ENCODE results near the gene CRLF1. TPM values are rescaled to one million over a fixed set of nuclear protein-coding genes. Genes with fewer than 3 reads are reported as not detected.
A peak's percentile ranks its signal among the peaks of the same experiment; 100 is the strongest.

The CRLF1 gene
- total and polyA plus RNA-seq, 12 donors, result 0.44 to 111 (median 21.3) TPM

DNA sequence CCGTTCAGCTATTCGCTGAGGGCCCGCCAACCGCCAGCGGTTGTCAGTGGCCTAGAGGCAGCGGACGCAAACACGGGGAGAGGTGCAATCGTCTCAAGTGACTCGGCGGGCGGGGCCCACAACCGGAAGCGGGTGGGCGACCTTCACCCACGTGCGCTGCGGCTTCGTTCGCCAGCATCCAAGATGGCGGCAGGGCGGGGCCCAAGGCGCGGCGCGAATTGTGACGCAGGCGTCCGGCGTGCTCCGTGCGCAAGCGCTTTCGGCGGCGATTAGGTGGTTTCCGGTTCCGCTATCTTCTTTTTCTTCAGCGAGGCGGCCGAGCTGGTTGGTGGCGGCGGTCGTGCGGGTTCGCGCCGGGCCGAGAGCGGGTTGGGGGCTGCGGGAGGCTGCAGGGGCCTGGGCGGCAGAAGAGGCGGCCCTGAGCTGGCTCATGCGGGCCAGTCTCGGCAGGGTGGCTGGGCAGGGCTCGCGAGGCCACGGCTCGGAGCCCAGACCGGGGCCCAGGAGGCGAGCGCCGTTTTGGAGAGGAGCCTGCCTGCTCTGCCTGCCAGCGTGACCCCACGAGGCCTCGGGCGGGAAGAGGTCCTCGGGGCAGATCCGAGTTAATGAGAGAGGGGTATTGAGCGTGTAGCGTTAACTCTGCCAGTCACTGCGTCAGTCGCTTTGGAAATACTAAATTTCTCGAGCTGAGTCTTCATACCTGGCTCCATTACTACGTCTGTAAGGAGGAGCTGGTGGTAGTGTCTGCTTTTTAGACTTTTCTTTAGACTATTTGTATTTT is 34.8 kb downstream of the CRLF1 start, which contains the start of gene UBA52:
UBA52 (plus strand) TSS at position 294 of the 781 bp plus-strand sequence. CDS start 1,444 bp downstream, outside the sequence.
- Histone ChIP-seq H3K9me3 (replicated peaks in 1 of 3) (no peaks in the 10 kb centered on the region), H3K27me3 (no peaks in the 10 kb centered on the region), H3K4me3 (peak within 1 kb of the TSS; percentile 79 to 94 (median 82)), H3K27ac (peak within 1 kb of the TSS; percentile 85 to 94 (median 92)), H3K4me1 (replicated peaks in 1 of 2) (peaks cover 14 to 19% of the 10 kb centered on the region in 2 donors), H3K36me3 (replicated peaks in 1 of 2) (peaks cover 0 to 62% of the 10 kb centered on the region in 2 donors)
- WGBS, 4 donors, result 0% methylated on average over 20 to 73 of the region's 75 CpGs
- intact Hi-C loops (cut with DNase I), result no loop called here
- TF ChIP-seq, protein P1, sequence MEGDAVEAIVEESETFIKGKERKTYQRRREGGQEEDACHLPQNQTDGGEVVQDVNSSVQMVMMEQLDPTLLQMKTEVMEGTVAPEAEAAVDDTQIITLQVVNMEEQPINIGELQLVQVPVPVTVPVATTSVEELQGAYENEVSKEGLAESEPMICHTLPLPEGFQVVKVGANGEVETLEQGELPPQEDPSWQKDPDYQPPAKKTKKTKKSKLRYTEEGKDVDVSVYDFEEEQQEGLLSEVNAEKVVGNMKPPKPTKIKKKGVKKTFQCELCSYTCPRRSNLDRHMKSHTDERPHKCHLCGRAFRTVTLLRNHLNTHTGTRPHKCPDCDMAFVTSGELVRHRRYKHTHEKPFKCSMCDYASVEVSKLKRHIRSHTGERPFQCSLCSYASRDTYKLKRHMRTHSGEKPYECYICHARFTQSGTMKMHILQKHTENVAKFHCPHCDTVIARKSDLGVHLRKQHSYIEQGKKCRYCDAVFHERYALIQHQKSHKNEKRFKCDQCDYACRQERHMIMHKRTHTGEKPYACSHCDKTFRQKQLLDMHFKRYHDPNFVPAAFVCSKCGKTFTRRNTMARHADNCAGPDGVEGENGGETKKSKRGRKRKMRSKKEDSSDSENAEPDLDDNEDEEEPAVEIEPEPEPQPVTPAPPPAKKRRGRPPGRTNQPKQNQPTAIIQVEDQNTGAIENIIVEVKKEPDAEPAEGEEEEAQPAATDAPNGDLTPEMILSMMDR (IDR thresholded peaks at IDR 0.05), result peak in 1 of 6 experiments; percentile 7
- peak; percentile 83 to 94 for TF ChIP-seq POLR2A (IDR thresholded peaks at IDR 0.05)
- DNase-seq, result peak; percentile 98 to 99 (median 98)

DNA sequence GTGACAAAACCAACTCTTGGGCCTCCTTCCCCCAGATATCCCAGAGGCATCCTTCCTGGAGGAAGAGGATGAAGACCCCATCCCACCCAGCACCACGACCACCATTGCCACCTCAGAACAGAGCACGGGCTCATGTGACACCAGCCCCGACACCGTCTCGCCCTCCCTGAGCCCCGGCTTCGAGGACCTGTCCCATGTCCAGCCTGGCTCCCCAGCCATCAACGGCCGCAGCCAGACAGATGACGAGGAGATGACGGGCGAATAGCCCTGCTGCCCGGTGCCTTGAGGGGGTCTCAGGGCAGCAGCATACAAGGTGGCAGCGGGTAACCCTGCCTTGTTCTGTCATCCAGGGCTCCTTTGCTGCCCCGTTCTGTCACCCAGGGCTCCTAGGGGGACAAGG is 38.2 kb downstream of the CRLF1 start:
- H3K27ac ChIP-seq, result no peak overlapping the region
- TF ChIP-seq, protein P1 (IDR thresholded peaks at IDR 0.05), result no peak
- TF ChIP-seq POLR2A (IDR thresholded peaks at IDR 0.05), result no peak
- H3K27me3 ChIP-seq, result no peaks in the 10 kb centered on the region
- H3K9me3 ChIP-seq (replicated peaks in 1 of 3), result no peaks in the 10 kb centered on the region
- H3K4me3 ChIP-seq, result no peak overlapping the region
- H3K4me1 ChIP-seq (replicated peaks in 1 of 2), result peaks cover 12 to 13% of the 10 kb centered on the region in 2 donors
- 93 to 98% (median 94%) methylated on average over 5 to 15 of the region's 15 CpGs for WGBS, 4 donors
- peaks cover 0 to 62% of the 10 kb centered on the region in 2 donors for H3K36me3 ChIP-seq (replicated peaks in 1 of 2)
- DNase-seq, result no peak
- intact Hi-C loops (cut with DNase I), result loop anchor here in 1 of 2 donors (10.0 kb wide), 1 partner anchor 104 kb away; no protein-coding TSS in a partner anchor

DNA sequence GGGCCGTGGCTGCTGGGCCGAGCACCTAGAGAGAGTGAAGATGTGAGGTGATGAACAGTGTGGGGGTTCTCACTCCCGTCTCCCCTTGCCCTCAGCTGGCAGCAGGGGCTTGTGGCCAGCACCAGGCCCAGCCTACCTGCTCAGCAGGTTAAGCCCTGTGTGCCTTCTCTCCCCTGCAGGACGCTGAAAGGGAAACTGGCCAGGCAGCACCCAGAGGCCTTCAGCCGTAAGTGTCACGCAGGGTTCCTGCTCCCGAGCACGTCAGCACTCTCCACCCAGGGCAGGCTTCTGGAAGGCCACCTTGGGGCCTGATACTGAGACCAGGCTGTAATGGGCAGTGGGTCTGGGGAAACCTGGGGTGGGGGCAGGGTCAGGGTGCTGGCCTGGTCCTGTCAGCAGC is 39.6 kb downstream of the CRLF1 start:
- Histone ChIP-seq H3K27ac (no peak overlapping the region), H3K4me3 (no peak overlapping the region), H3K36me3 (replicated peaks in 1 of 2) (peaks cover 0 to 63% of the 10 kb centered on the region in 2 donors), H3K4me1 (replicated peaks in 1 of 2) (no peaks in the 10 kb centered on the region), H3K9me3 (replicated peaks in 1 of 3) (no peaks in the 10 kb centered on the region), H3K27me3 (no peaks in the 10 kb centered on the region)
- intact Hi-C loops (cut with DNase I), result loop anchor here in 1 of 2 donors (10.0 kb wide), 1 partner anchor 102 kb away; no protein-coding TSS in a partner anchor
- no peak for DNase-seq
- TF ChIP-seq, protein P1 (IDR thresholded peaks at IDR 0.05), result no peak
- TF ChIP-seq POLR2A (IDR thresholded peaks at IDR 0.05), result no peak
- WGBS, 4 donors, result 91 to 98% (median 95%) methylated on average over 4 to 8 of the region's 8 CpGs

DNA sequence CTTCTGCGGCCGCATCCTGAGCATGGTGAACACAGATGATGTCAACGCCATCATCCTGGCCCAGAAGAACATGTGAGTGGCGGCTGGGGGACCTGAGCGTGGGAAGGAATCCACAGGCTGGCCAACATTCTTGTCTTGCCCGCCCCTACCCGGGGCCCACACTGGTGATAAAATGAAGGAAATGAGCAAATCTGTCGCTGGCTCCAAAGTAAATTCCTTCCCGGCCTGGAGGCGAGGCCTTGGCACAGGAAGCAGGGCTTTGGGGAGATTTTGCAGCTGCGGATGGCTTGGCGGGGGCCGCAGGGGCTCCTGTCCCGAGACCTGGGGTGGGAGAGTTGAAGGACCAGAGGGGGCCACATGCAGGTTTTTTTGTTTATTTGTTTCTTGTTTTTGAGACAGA is 44.5 kb downstream of the CRLF1 start:
- peaks cover 0 to 40% of the 10 kb centered on the region in 2 donors for H3K36me3 ChIP-seq (replicated peaks in 1 of 2)
- TF ChIP-seq POLR2A (IDR thresholded peaks at IDR 0.05), result no peak
- TF ChIP-seq, protein P1 (IDR thresholded peaks at IDR 0.05), result no peak
- no peak overlapping the region for H3K4me3 ChIP-seq
- intact Hi-C loops (cut with DNase I), result loop anchor here in 1 of 2 donors (10.0 kb wide), 1 partner anchor 97 kb away; no protein-coding TSS in a partner anchor
- WGBS, 4 donors, result 62 to 81% (median 62%) methylated on average over 10 to 14 of the region's 14 CpGs
- no peaks in the 10 kb centered on the region for H3K27me3 ChIP-seq
- peak overlapping the region in 4 of 5 donors; percentile 26 to 92 (median 69) for H3K27ac ChIP-seq
- H3K4me1 ChIP-seq (replicated peaks in 1 of 2), result peaks cover 6 to 12% of the 10 kb centered on the region in 2 donors
- H3K9me3 ChIP-seq (replicated peaks in 1 of 3), result no peaks in the 10 kb centered on the region
- DNase-seq, result peak in 4 of 7 donors; percentile 33 to 72 (median 42)

All from adrenal gland (tissue), 12 donors.